SH-SY5Y (cell line): Measurements from ENCODE around the gene DYRK1A.

Experiments used
- GATA2 ChIP-seq: IDR thresholded peaks from 2 replicates; pipeline ENCODE4 v1.6.1; 2011; ENCODE audit warnings: mild to moderate bottlenecking, low read depth, low read length
- GATA3 ChIP-seq: IDR thresholded peaks from 2 replicates; pipeline ENCODE4 v1.6.1; 2011; ENCODE audit warnings: low read depth, mild to moderate bottlenecking, low read length, moderate library complexity

- TF ChIP-seq GATA2 (no peak), GATA3 (no peak)
These were observed 24.4 kb upstream of the DYRK1A start for GRCh38 chr21:37342046-37342632.
